WTC11 (cell line): ENCODE measurements around the gene PLS1. TPM values are rescaled to one million over a fixed set of nuclear protein-coding genes. Genes with fewer than 3 reads are reported as not detected.

Experiments used
- ATAC-seq: fragments of 200-7000 bp; cut with Tn5 transposase; 2 replicates; pipeline ENCODE4 v1.10.0; 2021; ENCODE audit warnings: mild to moderate bottlenecking, moderate library complexity
- CTCF ChIA-PET: fragments of 300-600 bp; sonication (Branson Sonifier 250); formaldehyde crosslinking; loops from one replicate; lab custom pipeline; 2021; ENCODE audit warnings: antibody characterized with exemption; lab: Charles Lee
- POLR2A ChIA-PET: fragments of 350-600 bp; sonication (Branson Sonifier 250); formaldehyde crosslinking; loops from one replicate; lab custom pipeline; 2021; ENCODE audit warnings: antibody characterized with exemption; lab: Charles Lee
- DNase-seq: peaks from one replicate; pipeline ENCODE4 v3.0.0; 2021; ENCODE audit warnings: low spot score
- H3K27ac Mint-ChIP-seq: 2 replicates; pipeline ENCODE4 v1.8.0; 2021; ENCODE audit warnings: mixed read lengths
- H3K27me3 Mint-ChIP-seq: 2 replicates; pipeline ENCODE4 v1.8.0; 2021; ENCODE audit warnings: low read depth, mild to moderate bottlenecking, moderate library complexity, mixed read lengths
- H3K36me3 Mint-ChIP-seq: 2 replicates; pipeline ENCODE4 v1.8.0; 2021; ENCODE audit warnings: mixed read lengths
- H3K4me1 Mint-ChIP-seq: 2 replicates; pipeline ENCODE4 v1.8.0; 2022; ENCODE audit warnings: mixed read lengths
- H3K4me3 Mint-ChIP-seq: 2 replicates; pipeline ENCODE4 v1.8.0; 2021; ENCODE audit warnings: mild to moderate bottlenecking, moderate library complexity, mixed read lengths
- H3K9me3 Mint-ChIP-seq: 2 replicates; pipeline ENCODE4 v1.8.0; 2021; ENCODE audit warnings: mixed read lengths
- ATF1 ChIP-seq: sonication (generic); formaldehyde crosslinking; IDR thresholded peaks from 2 replicates; pipeline ENCODE4 v1.8.1; 2023; ENCODE audit warnings: mild to moderate bottlenecking, moderate library complexity, missing genetic modification reagents
- CREB1 ChIP-seq: sonication (generic); formaldehyde crosslinking; IDR thresholded peaks from 2 replicates; pipeline ENCODE4 v1.8.0; 2023; ENCODE audit warnings: mild to moderate bottlenecking, missing genetic modification reagents
- EMX1 ChIP-seq: fragments of 250-450 bp; sonication (Bioruptor Pico); IDR thresholded peaks from 2 replicates; pipeline ENCODE4 v1.8.0; 2021; ENCODE audit warnings: mild to moderate bottlenecking
- ESRRA ChIP-seq: sonication (generic); formaldehyde crosslinking; IDR thresholded peaks from 2 replicates; pipeline ENCODE4 v1.8.1; 2022; ENCODE audit warnings: mild to moderate bottlenecking, missing genetic modification reagents, borderline replicate concordance
- JAZF1 ChIP-seq: fragments of 250-450 bp; sonication (Bioruptor Pico); IDR thresholded peaks from 2 replicates; pipeline ENCODE4 v1.9.0; 2021; ENCODE audit warnings: moderate library complexity, mild to moderate bottlenecking, inconsistent platforms
- NFE2L1 ChIP-seq: sonication (generic); formaldehyde crosslinking; IDR thresholded peaks from 2 replicates; pipeline ENCODE4 v1.8.1; 2023; ENCODE audit warnings: missing genetic modification reagents
- NR2C2 ChIP-seq: sonication (generic); formaldehyde crosslinking; IDR thresholded peaks from 2 replicates; pipeline ENCODE4 v1.8.0; 2022; ENCODE audit warnings: mild to moderate bottlenecking, missing genetic modification reagents
- PRRX2 ChIP-seq: fragments of 250-450 bp; sonication (Bioruptor Pico); IDR thresholded peaks from 2 replicates; pipeline ENCODE4 v1.8.0; 2021; ENCODE audit warnings: mild to moderate bottlenecking
- RELA ChIP-seq: sonication (generic); formaldehyde crosslinking; IDR thresholded peaks from 2 replicates; pipeline ENCODE4 v1.8.1; 2022; ENCODE audit warnings: missing genetic modification reagents, mild to moderate bottlenecking, borderline replicate concordance
- SOX15 ChIP-seq: fragments of 250-450 bp; sonication (Bioruptor Pico); IDR thresholded peaks from 2 replicates; pipeline ENCODE4 v1.9.0; 2021; ENCODE audit warnings: mild to moderate bottlenecking
- TEAD1 ChIP-seq: sonication (generic); formaldehyde crosslinking; IDR thresholded peaks from 2 replicates; pipeline ENCODE4 v1.8.0; 2022; ENCODE audit warnings: mild to moderate bottlenecking, missing genetic modification reagents
- ZBTB21 ChIP-seq: sonication (generic); formaldehyde crosslinking; IDR thresholded peaks from 2 replicates; pipeline ENCODE4 v1.8.1; 2023; ENCODE audit warnings: mild to moderate bottlenecking, missing genetic modification reagents, borderline replicate concordance
- ZNF121 ChIP-seq: sonication (generic); formaldehyde crosslinking; IDR thresholded peaks from 2 replicates; pipeline ENCODE4 v1.8.0; 2023; ENCODE audit warnings: missing genetic modification reagents
- ZNF317 ChIP-seq: sonication (generic); formaldehyde crosslinking; IDR thresholded peaks from 2 replicates; pipeline ENCODE4 v1.8.1; 2023; ENCODE audit warnings: low read depth, mild to moderate bottlenecking, moderate library complexity, missing genetic modification reagents, borderline replicate concordance
- total RNA-seq: library from RNA; stranded (reverse); gene quantifications from 3 replicates; pipeline ENCODE4 v1.2.3, GENCODE V29; 2021
- TF ChIP-seq, protein P1 (sequence below): sonication (generic); formaldehyde crosslinking; IDR thresholded peaks from 2 replicates; pipeline ENCODE4 v1.8.1; 2022; ENCODE audit warnings: low read depth, missing genetic modification reagents, borderline replicate concordance
- TF ChIP-seq, protein P2 (sequence below): fragments of 250-450 bp; sonication (Bioruptor Pico); IDR thresholded peaks from 2 replicates; pipeline ENCODE4 v1.9.0; 2021; ENCODE audit warnings: mild to moderate bottlenecking
- TF ChIP-seq, protein P3 (sequence below): sonication (generic); formaldehyde crosslinking; IDR thresholded peaks from 2 replicates; pipeline ENCODE4 v1.8.0; 2022; ENCODE audit warnings: mild to moderate bottlenecking, missing genetic modification reagents
- TF ChIP-seq, protein P4 (sequence below): sonication (generic); formaldehyde crosslinking; IDR thresholded peaks from 2 replicates; pipeline ENCODE4 v1.8.1; 2023; ENCODE audit warnings: mild to moderate bottlenecking, missing genetic modification reagents, moderate library complexity
- TF ChIP-seq, protein P5 (sequence below): sonication (generic); formaldehyde crosslinking; IDR thresholded peaks from 2 replicates; pipeline ENCODE4 v1.8.1; 2022; ENCODE audit warnings: mild to moderate bottlenecking, moderate library complexity, missing genetic modification reagents

PLS1 gene
- total RNA-seq, 1 experiment from 2014 or later = 26.4 TPM

DNA sequence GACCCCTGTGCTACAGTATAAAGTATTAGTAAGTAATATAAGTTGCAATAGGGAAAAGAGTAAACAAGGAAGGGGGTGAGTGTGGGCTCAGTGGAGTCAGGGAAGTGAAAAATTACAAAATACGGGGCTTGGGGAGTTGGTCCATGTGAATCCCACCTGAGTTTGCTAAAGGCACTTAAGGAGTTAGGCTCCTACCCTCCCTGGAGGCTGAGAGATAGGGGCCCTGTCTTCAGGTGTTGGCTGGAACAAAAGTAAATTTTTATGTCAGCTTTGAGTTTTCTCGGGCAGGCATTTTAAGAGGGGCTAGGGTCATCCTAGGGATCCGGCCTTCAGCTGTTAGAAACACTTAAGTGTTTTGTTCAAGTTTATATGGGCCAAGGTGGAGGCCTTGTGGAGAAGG lies 135.9 kb downstream of the PLS1 start:
- peaks cover 6% of the 10 kb centered on the region; the same call in 1 of the 2 replicates for H3K36me3 Mint-ChIP-seq
- CTCF ChIA-PET = no interaction called here
- DNase-seq = no peak
- peak overlapping the region; percentile 29; the same call in 1 of the 2 replicates for H3K27ac Mint-ChIP-seq
- TF ChIP-seq, protein P1, sequence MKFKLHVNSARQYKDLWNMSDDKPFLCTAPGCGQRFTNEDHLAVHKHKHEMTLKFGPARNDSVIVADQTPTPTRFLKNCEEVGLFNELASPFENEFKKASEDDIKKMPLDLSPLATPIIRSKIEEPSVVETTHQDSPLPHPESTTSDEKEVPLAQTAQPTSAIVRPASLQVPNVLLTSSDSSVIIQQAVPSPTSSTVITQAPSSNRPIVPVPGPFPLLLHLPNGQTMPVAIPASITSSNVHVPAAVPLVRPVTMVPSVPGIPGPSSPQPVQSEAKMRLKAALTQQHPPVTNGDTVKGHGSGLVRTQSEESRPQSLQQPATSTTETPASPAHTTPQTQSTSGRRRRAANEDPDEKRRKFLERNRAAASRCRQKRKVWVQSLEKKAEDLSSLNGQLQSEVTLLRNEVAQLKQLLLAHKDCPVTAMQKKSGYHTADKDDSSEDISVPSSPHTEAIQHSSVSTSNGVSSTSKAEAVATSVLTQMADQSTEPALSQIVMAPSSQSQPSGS (CRISPR knock-in tag) = no peak
- TF ChIP-seq PRRX2 (CRISPR knock-in tag) (no peak), ZNF121 (CRISPR knock-in tag) (no peak), ESRRA (CRISPR knock-in tag) (no peak), RELA (CRISPR knock-in tag) (no peak), EMX1 (no peak), TEAD1 (CRISPR knock-in tag) (no peak), ATF1 (CRISPR knock-in tag) (no peak)
- TF ChIP-seq, protein P2, sequence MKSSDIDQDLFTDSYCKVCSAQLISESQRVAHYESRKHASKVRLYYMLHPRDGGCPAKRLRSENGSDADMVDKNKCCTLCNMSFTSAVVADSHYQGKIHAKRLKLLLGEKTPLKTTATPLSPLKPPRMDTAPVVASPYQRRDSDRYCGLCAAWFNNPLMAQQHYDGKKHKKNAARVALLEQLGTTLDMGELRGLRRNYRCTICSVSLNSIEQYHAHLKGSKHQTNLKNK (CRISPR knock-in tag) = no peak
- TF ChIP-seq, protein P3, sequence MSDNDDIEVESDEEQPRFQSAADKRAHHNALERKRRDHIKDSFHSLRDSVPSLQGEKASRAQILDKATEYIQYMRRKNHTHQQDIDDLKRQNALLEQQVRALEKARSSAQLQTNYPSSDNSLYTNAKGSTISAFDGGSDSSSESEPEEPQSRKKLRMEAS (CRISPR knock-in tag) = no peak
- TF ChIP-seq, protein P4, sequence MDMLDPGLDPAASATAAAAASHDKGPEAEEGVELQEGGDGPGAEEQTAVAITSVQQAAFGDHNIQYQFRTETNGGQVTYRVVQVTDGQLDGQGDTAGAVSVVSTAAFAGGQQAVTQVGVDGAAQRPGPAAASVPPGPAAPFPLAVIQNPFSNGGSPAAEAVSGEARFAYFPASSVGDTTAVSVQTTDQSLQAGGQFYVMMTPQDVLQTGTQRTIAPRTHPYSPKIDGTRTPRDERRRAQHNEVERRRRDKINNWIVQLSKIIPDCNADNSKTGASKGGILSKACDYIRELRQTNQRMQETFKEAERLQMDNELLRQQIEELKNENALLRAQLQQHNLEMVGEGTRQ (CRISPR knock-in tag) = no peak
- TF ChIP-seq, protein P5, sequence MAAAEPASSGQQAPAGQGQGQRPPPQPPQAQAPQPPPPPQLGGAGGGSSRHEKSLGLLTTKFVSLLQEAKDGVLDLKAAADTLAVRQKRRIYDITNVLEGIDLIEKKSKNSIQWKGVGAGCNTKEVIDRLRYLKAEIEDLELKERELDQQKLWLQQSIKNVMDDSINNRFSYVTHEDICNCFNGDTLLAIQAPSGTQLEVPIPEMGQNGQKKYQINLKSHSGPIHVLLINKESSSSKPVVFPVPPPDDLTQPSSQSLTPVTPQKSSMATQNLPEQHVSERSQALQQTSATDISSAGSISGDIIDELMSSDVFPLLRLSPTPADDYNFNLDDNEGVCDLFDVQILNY (CRISPR knock-in tag) = no peak
- POLR2A ChIA-PET = interaction anchor here (0.7 to 1.1 kb wide), 2 partner anchors 145 to 164 kb away, joined by 4 to 7 read pairs; no protein-coding TSS in a partner anchor
- peak; percentile 58 for ATAC-seq
- no peaks in the 10 kb centered on the region for H3K27me3 Mint-ChIP-seq
- H3K4me1 Mint-ChIP-seq = peaks cover 18% of the 10 kb centered on the region
- H3K4me3 Mint-ChIP-seq = no peak overlapping the region
- no peaks in the 10 kb centered on the region for H3K9me3 Mint-ChIP-seq

DNA sequence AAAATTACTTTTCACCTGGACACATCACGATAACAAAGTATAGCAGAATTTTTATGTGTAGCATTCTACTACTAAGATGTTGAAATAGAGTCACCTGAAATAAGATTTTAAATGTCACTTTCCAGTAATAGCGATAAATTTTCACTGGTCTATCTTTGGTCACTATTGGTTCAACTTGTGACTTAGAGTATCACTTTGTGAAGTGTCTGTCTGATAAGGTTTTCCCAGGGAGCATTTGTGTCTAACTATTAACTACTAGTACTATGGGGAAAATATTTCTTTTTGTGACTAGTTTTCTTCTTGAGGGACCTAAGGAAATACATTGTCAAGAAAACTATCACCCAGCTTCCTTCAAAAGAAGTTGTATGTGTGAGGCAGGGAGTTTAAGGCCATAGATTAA lies 138.6 kb downstream of the PLS1 start:
- ATAC-seq (no peak), DNase-seq (no peak)
- Mint-ChIP-seq H3K9me3 (no peaks in the 10 kb centered on the region), H3K36me3 (peaks cover 6% of the 10 kb centered on the region; the same call in 1 of the 2 replicates), H3K27ac (no peak overlapping the region), H3K4me1 (peaks cover 16% of the 10 kb centered on the region), H3K27me3 (no peaks in the 10 kb centered on the region), H3K4me3 (no peak overlapping the region)
- POLR2A ChIA-PET = no interaction called here
- CTCF ChIA-PET = no interaction called here
- TF ChIP-seq EMX1 (no peak), CREB1 (CRISPR knock-in tag) (no peak), JAZF1 (CRISPR knock-in tag) (no peak), NR2C2 (no peak), ZBTB21 (CRISPR knock-in tag) (no peak), NFE2L1 (CRISPR knock-in tag) (no peak), SOX15 (no peak), ZNF317 (CRISPR knock-in tag) (no peak)
- TF ChIP-seq, protein P5 (CRISPR knock-in tag) = no peak
- TF ChIP-seq, protein P2 (CRISPR knock-in tag) = no peak
